Activated T-cell treated with anti-CD3 and anti-CD28 coated beads for 48 hours (primary cell): ENCODE measurements around the gene MYO5C.
A peak's percentile ranks its signal among the peaks of the same experiment; 100 is the strongest.

Experiments
- DNase-seq: peaks from one replicate; pipeline ENCODE4 v3.0.0-alpha.2; 2020; ENCODE audit warnings: low read depth

Gene MYO5C

DNA sequence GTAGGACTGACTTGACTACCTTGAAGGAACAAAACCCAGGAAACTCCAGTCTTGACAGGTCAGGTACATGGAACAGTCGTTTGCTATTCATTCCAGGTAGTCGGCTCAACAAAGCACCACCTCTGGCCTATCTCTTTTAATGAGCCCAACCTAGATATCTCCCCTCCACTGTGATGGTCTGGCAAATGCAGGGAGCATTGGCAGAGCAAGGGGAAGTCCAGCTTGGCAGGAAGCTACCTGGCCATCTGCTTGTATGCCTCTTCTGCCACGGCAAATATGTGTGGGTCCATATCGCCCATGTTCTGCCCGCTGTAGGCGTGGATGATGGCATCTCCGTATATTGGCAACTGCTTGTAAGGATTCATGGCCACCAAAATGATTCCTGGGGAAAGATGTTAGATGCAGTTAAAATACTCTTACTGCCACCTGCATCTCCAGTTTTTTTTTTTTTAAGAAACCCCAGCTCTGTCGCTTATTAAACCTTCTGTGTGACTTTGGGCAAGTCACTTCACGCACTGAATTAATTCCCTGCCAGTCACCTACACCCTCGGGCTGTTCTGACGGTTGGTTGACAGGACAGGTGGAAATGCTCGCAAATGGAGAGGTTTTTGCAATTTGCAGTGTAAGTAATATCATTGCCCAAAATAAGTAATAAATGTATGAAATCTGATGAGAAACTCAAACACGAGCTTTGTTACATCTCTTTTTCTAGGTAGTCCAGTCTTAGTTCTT, 16.8 kb downstream of the MYO5C start:
- DNase-seq = no peak

- no peak for DNase-seq
Observed at GRCh38 chr15:52278135-52278534, 17.5 kb downstream of the MYO5C start.

DNA sequence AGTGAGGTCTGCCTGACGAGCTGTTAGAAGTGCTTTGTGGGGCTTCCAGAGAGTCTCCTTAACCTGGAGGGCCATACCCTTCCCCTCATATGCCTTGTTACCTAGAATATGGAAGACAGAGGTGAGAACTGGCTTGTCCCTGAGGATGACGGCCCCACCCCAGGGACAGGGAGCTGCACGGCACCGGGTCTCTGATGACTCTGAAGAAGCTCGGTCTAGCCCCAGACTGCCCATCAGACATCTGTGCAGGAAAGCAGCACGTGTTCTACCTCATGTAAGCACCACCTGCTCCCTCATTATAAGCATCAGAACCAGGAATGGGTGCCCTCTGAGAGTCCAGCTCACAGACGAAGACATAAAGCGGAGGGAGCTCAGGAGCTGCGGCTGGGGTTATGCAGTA, 18.0 kb downstream of the MYO5C start:
- DNase-seq = no peak

- DNase-seq = no peak
Observed at GRCh38 chr15:52276256-52276770, 19.3 kb downstream of the MYO5C start.

GRCh38 chr15:52263563-52264282, 31.9 kb downstream of the MYO5C start:
- DNase-seq = no peak

- DNase-seq = no peak
Observed at GRCh38 chr15:52262364-52262763, 33.2 kb downstream of the MYO5C start.

- peak; percentile 59 for DNase-seq
Observed at GRCh38 chr15:52261498-52262242, 33.9 kb downstream of the MYO5C start.

- no peak for DNase-seq
Observed at GRCh38 chr15:52261026-52261425, 34.6 kb downstream of the MYO5C start.

DNA sequence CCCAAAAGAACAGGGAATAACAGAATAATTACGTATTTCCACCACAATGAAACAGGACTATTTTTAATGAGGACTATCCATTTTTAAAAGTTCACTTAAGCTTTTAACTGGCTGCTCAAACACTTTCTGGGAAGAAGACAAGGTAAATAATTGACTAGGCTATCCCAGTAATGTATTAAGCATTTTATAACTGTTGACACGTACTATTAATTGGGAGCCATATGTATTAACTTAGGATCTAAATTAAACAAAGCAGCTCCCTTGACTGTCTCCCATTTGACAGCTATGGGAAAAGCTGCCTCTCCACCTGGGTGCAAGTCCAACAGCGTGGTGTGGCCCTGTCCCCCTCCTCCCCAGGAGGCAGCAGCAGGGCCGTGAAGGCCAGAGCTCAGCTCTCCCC, 36.1 kb downstream of the MYO5C start:
- no peak for DNase-seq

- DNase-seq = no peak
Observed at GRCh38 chr15:52258461-52258860, 37.1 kb downstream of the MYO5C start.

GRCh38 chr15:52257734-52258062, 37.9 kb downstream of the MYO5C start:
- DNase-seq = no peak

DNA sequence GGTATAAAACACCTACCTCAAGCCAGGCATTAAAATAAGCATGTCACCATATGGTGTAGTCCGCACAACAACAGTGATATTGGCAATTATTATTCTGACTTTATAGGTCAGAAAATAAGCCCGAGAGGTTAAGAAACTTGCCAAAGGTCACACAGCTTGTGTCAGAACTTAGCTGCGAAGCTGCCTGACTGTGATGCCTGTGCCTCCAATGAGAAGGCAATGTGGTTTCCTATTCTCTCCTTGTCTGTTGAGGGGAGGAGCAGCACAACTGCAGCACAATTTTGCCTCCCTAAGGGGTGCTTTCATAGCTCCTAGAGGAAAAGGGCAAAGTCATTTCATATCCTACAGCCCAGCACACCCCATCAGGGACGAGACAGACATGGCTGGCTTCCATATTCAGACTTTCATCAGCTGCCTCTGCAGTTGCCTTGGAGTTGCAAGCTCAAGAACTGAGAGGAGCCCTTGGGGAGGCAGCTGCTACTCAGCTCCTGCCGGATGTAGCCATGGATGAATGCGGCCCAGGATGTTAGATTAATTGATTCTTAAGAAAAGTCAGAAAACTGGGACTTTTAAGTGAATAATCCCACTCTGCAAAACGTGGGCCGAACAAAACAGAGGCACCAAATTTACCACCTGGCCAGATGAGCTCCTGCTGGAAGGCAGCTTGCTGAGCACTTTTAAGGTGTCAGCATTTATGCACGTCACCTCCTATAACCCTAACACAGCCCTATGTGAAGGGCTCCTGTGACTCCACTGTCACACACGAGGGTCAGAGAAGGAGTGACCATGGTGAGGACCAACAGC, 38.5 kb downstream of the MYO5C start:
- no peak for DNase-seq

GRCh38 chr15:52256366-52256765, 39.2 kb downstream of the MYO5C start:
- peak; percentile 49 for DNase-seq

DNA sequence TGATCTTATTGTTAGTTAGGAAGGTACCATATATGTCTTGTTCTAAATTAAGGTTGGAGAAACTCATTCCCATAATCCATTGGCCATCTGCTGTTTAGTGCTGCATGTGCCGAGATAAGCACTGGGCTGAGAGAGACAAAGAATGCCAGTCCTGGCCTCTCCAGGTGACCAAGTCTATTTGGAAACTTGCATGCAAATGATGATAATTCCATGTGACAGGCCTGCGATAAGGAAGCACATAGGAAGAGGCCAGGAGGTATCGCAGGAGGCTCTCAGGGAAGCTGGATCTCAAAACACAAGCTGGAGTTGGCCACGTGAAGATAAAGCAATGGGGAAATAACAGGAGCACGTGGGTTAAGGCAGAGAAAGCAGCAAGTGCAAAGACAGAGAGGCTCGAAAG, 39.7 kb downstream of the MYO5C start:
- no peak for DNase-seq

GRCh38 chr15:52255008-52255407, 40.6 kb downstream of the MYO5C start:
- DNase-seq = no peak

DNA sequence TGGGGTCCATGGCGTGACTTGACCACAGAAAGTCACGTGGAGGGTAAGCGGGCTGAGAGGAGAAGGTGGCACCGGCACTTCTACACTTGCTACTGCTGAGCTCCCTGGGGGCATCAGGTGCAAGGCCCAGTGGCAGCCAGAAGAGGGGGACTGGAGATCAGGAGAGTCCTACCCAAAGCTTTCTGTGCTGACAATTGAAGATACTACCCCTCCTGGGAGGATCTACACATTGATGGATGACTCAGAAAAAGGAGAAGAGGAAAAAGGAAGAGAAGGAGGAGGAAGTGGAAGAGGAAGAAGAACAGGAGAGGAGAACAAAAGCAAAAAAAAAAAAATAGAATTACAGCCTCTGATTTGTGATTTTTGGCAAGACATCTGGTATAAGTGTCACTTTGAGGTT, 41.2 kb downstream of the MYO5C start:
- no peak for DNase-seq

GRCh38 chr15:52252781-52253180, 42.8 kb downstream of the MYO5C start:
- DNase-seq = no peak

GRCh38 chr15:52251144-52251860, 44.3 kb downstream of the MYO5C start:
- no peak for DNase-seq

- no peak for DNase-seq
Observed at GRCh38 chr15:52247461-52247860, 48.1 kb downstream of the MYO5C start.

GRCh38 chr15:52246686-52247431, 48.7 kb downstream of the MYO5C start:
- DNase-seq = no peak
